Measurements from ENCODE around the gene SCAP. TPM values are rescaled to one million over a fixed set of nuclear protein-coding genes. Genes with fewer than 3 reads are reported as not detected.

Gene SCAP
- total RNA-seq, 1 donor from 2014 or later, result 76.4 TPM

DNA sequence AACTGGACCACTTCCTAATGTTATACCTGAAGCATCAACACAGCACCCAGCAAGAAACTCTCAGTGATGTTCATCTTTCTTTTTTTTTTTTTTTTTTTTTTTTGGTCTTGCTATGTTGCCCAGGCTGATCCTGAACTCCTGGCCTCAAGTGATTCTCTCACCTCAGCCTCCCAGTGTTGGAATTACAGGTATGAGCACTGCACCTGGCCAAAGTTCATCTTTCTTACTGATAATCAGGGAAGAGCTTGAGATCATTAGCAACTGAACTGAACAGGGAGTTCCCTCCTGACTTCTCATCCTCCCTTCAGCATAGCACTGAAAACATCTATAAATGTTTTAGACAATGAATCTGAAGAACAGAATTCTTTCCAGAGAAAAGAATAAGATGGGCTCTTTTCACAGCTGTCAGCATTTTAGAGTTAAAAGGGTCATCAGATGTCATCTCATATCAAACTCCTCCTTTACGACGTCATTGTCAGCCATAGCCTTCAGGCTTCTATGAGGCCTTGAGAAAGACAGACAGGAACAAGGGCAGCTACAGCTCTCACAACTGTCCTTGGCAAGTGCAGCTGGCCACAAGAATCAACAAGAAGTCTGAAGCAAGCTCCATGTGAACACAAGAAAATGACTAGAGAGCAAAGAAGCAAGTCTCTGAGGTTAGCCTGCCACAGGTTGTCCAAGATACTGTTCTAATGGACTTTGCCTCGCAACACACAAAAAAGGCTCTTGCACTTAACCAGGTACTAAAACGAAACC is 33.8 kb downstream of the SCAP start:
- Mint-ChIP-seq H3K4me3 (ENCODE audit: unreplicated experiment) (no peak overlapping the region), H3K27ac (ENCODE audit: unreplicated experiment) (no peak overlapping the region), H3K4me1 (ENCODE audit: unreplicated experiment) (peaks cover 13% of the 10 kb centered on the region), H3K9me3 (ENCODE audit: unreplicated experiment) (no peaks in the 10 kb centered on the region), H3K36me3 (ENCODE audit: unreplicated experiment) (peaks cover 22% of the 10 kb centered on the region), H3K27me3 (ENCODE audit: unreplicated experiment) (no peaks in the 10 kb centered on the region)
- DNase-seq (ENCODE audit: extremely low spot score, unreplicated experiment), result peak; percentile 23
- TF ChIP-seq, protein P1, sequence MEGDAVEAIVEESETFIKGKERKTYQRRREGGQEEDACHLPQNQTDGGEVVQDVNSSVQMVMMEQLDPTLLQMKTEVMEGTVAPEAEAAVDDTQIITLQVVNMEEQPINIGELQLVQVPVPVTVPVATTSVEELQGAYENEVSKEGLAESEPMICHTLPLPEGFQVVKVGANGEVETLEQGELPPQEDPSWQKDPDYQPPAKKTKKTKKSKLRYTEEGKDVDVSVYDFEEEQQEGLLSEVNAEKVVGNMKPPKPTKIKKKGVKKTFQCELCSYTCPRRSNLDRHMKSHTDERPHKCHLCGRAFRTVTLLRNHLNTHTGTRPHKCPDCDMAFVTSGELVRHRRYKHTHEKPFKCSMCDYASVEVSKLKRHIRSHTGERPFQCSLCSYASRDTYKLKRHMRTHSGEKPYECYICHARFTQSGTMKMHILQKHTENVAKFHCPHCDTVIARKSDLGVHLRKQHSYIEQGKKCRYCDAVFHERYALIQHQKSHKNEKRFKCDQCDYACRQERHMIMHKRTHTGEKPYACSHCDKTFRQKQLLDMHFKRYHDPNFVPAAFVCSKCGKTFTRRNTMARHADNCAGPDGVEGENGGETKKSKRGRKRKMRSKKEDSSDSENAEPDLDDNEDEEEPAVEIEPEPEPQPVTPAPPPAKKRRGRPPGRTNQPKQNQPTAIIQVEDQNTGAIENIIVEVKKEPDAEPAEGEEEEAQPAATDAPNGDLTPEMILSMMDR (IDR thresholded peaks at IDR 0.05), result no peak

DNA sequence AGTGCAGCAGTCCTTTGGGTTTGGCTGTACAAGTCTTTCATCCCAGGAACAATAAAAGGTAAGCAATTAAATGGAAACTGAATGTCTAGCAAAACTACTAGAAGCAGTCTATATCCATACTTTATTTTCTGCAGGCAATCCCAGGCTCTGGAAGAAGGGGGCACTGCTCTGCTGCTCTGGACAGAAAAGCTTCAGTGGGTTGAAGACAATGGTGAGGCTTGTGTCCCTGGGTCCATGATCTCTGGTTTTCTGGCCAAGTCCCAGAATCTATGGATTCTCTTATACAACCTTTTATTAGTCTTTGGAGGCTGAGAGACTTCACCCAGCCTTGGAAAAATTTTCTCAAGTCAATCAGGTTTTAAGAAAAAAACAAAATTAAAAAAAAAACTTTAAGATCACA is 35.6 kb downstream of the SCAP start:
- H3K27me3 Mint-ChIP-seq (ENCODE audit: unreplicated experiment), result no peaks in the 10 kb centered on the region
- H3K4me3 Mint-ChIP-seq (ENCODE audit: unreplicated experiment), result no peak overlapping the region

DNA sequence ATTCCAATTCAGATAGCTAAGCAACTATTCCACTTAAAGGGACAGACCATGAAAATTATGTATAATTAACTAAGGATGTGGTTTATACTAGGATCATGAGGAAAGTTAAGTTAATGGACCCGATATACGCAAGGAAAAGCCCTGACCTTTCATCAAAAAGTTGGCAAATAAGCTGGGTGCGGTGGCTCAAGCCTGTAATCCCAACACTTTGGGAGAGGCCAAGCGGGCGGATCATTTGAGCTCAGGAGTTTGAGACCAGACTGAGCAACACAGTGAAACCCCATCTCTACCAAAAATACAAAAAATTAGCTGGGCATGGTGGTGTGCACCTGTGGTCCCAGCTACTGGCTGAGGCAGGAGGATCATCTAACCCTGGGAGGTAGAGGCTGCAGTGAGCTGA is 39.6 kb downstream of the SCAP start:
- H3K36me3 Mint-ChIP-seq (ENCODE audit: unreplicated experiment), result peaks cover 35% of the 10 kb centered on the region
- no peaks in the 10 kb centered on the region for H3K4me1 Mint-ChIP-seq (ENCODE audit: unreplicated experiment)
- H3K4me3 Mint-ChIP-seq (ENCODE audit: unreplicated experiment), result no peak overlapping the region
- H3K27ac Mint-ChIP-seq (ENCODE audit: unreplicated experiment), result no peak overlapping the region
- peak; percentile 65 for DNase-seq (ENCODE audit: extremely low spot score, unreplicated experiment)
- no peaks in the 10 kb centered on the region for H3K27me3 Mint-ChIP-seq (ENCODE audit: unreplicated experiment)
- TF ChIP-seq, protein P1 (IDR thresholded peaks at IDR 0.05), result no peak
- no peaks in the 10 kb centered on the region for H3K9me3 Mint-ChIP-seq (ENCODE audit: unreplicated experiment)

More for the DNA sequence above, 35.6 kb downstream of the SCAP start:
- no peaks in the 10 kb centered on the region for H3K9me3 Mint-ChIP-seq (ENCODE audit: unreplicated experiment)
- peak; percentile 5 for DNase-seq (ENCODE audit: extremely low spot score, unreplicated experiment)
- H3K27ac Mint-ChIP-seq (ENCODE audit: unreplicated experiment), result no peak overlapping the region
- TF ChIP-seq, protein P1 (IDR thresholded peaks at IDR 0.05), result peak; percentile 21
- H3K4me1 Mint-ChIP-seq (ENCODE audit: unreplicated experiment), result peaks cover 13% of the 10 kb centered on the region
- H3K36me3 Mint-ChIP-seq (ENCODE audit: unreplicated experiment), result peaks cover 25% of the 10 kb centered on the region

- Mint-ChIP-seq H3K36me3 (ENCODE audit: unreplicated experiment) (peaks cover 34% of the 10 kb centered on the region), H3K27ac (ENCODE audit: unreplicated experiment) (no peak overlapping the region), H3K4me1 (ENCODE audit: unreplicated experiment) (no peaks in the 10 kb centered on the region), H3K9me3 (ENCODE audit: unreplicated experiment) (no peaks in the 10 kb centered on the region), H3K4me3 (ENCODE audit: unreplicated experiment) (no peak overlapping the region), H3K27me3 (ENCODE audit: unreplicated experiment) (no peaks in the 10 kb centered on the region)
- TF ChIP-seq, protein P1 (IDR thresholded peaks at IDR 0.05), result no peak
- peak; percentile 56 for DNase-seq (ENCODE audit: extremely low spot score, unreplicated experiment)
Measured at GRCh38 chr3:47434849-47435248, 40.9 kb downstream of the SCAP start.

GRCh38 chr3:47433796-47434195 is 41.9 kb downstream of the SCAP start:
- TF ChIP-seq, protein P1 (IDR thresholded peaks at IDR 0.05), result no peak
- DNase-seq (ENCODE audit: extremely low spot score, unreplicated experiment), result peak; percentile 27
- Mint-ChIP-seq H3K4me3 (ENCODE audit: unreplicated experiment) (no peak overlapping the region), H3K27ac (ENCODE audit: unreplicated experiment) (no peak overlapping the region), H3K27me3 (ENCODE audit: unreplicated experiment) (no peaks in the 10 kb centered on the region), H3K4me1 (ENCODE audit: unreplicated experiment) (no peaks in the 10 kb centered on the region), H3K36me3 (ENCODE audit: unreplicated experiment) (peaks cover 33% of the 10 kb centered on the region), H3K9me3 (ENCODE audit: unreplicated experiment) (no peaks in the 10 kb centered on the region)

Measured in osteocyte (in vitro differentiated cells).